B cell (primary cell): ENCODE results near the gene TRNP1. TPM values are rescaled to one million over a fixed set of nuclear protein-coding genes. Genes with fewer than 3 reads are reported as not detected.

Experiments used
- ATAC-seq: fragments of 200-7000 bp; cut with Tn5 transposase; one replicate; pipeline ENCODE4 v1.10.0; 2021; ENCODE audit warnings: low read depth, mild to moderate bottlenecking, moderate number of reproducible peaks, moderate library complexity
- CTCF ChIA-PET: fragments of 350-600 bp; sonication (Branson Sonifier 250); formaldehyde crosslinking; loops from one replicate; lab custom pipeline; 2021; ENCODE audit warnings: antibody characterized with exemption, inconsistent platforms; lab: Charles Lee
- POLR2A ChIA-PET: fragments of 350-600 bp; sonication (Branson Sonifier 250); formaldehyde crosslinking; loops from one replicate; lab custom pipeline; 2021; ENCODE audit warnings: antibody characterized with exemption; lab: Charles Lee
- DNase-seq: peaks from one replicate; pipeline ENCODE4 v3.0.0; 2013
- H2AFZ ChIP-seq: 2 replicates; pipeline ENCODE4 v1.6.1; 2012; ENCODE audit warnings: mild to moderate bottlenecking, low read depth, low read length; ENCODE audit not compliant: insufficient read depth, poor library complexity, severe bottlenecking
- H3K27ac ChIP-seq, 2 donors: 1 replicate in 1 of 2; 2 replicates in 1 of 2; pipeline ENCODE4 v1.5.1; 2012 to 2013; ENCODE audit warnings: low read length in 2 of 2, mild to moderate bottlenecking in 2 of 2, moderate library complexity in 1 of 2
- H3K27me3 ChIP-seq, 4 experiments: fragments of 200-600 bp in 1 of 4; sonication (generic) in 1 of 4; replicated peaks in 1 of 4; 1 replicate in 2 of 4; 2 replicates in 2 of 4; pipeline versions ENCODE4 v1.6.1 to v1.7.0; 2013 to 2016; ENCODE audit warnings: low read length in 3 of 4, mild to moderate bottlenecking in 2 of 4, mixed read lengths in 1 of 4, moderate library complexity in 1 of 4; ENCODE audit not compliant: insufficient read depth in 4 of 4, control insufficient read depth in 3 of 4; ENCODE audit errors: control extremely low read depth in 1 of 4
- H3K36me3 ChIP-seq, 2 experiments: replicated peaks in 1 of 2; 1 replicate in 1 of 2; 2 replicates in 1 of 2; pipeline versions ENCODE4 v1.6.1 to v1.7.1; 2013; ENCODE audit warnings: low read length in 1 of 2; ENCODE audit not compliant: insufficient read depth in 2 of 2, control insufficient read depth in 1 of 2; ENCODE audit errors: control extremely low read depth in 1 of 2, extremely low read depth in 1 of 2
- H3K4me1 ChIP-seq, 2 donors: fragments of 200-600 bp in 1 of 2; sonication (generic) in 1 of 2; 1 replicate in 1 of 2; 2 replicates in 1 of 2; pipeline versions ENCODE4 v1.5.1 to v1.6.1; 2013 to 2017; ENCODE audit warnings: low read length in 2 of 2; ENCODE audit not compliant: control insufficient read depth in 2 of 2, insufficient read depth in 2 of 2
- H3K4me2 ChIP-seq: replicated peaks from 2 replicates; pipeline ENCODE3; 2012; ENCODE audit warnings: mild to moderate bottlenecking, low read depth, low read length; ENCODE audit not compliant: poor library complexity, severe bottlenecking
- H3K4me3 ChIP-seq, 5 experiments: fragments of 200-600 bp in 1 of 5; sonication (generic) in 1 of 5; 1 replicate in 3 of 5; 2 replicates in 2 of 5; pipeline versions ENCODE4 v1.5.1 to v1.7.0; 2011 to 2016; ENCODE audit warnings: low read length in 4 of 5, mild to moderate bottlenecking in 4 of 5, low read depth in 2 of 5, control low read depth in 1 of 5, moderate library complexity in 1 of 5; ENCODE audit not compliant: insufficient read depth in 1 of 5; ENCODE audit errors: control extremely low read depth in 1 of 5, extremely low read depth in 1 of 5
- H3K79me2 ChIP-seq: fragments of 200-600 bp; sonication (generic); one replicate; pipeline ENCODE4 v1.6.0; 2016; ENCODE audit warnings: low read length; ENCODE audit not compliant: control insufficient read depth, insufficient read depth
- H3K9ac ChIP-seq: fragments of 200-600 bp; sonication (generic); 2 replicates; pipeline ENCODE4 v1.6.1; 2017; ENCODE audit warnings: mild to moderate bottlenecking, low read length, moderate library complexity
- H3K9me3 ChIP-seq, 3 donors: one replicate each; pipeline versions ENCODE4 v1.6.1 to v1.7.1; 2013; ENCODE audit warnings: low read length in 2 of 3; ENCODE audit not compliant: control insufficient read depth in 2 of 3, insufficient read depth in 1 of 3; ENCODE audit errors: control extremely low read depth in 1 of 3
- H4K20me1 ChIP-seq: 2 replicates; pipeline ENCODE4 v1.6.0; 2012; ENCODE audit warnings: mild to moderate bottlenecking, low read length; ENCODE audit not compliant: insufficient read depth, control insufficient read depth, poor library complexity, severe bottlenecking
- H3K27ac Mint-ChIP-seq: one replicate; pipeline ENCODE4 v1.8.0; 2021; ENCODE audit warnings: mixed read lengths
- H3K27me3 Mint-ChIP-seq: one replicate; pipeline ENCODE4 v1.8.0; 2021; ENCODE audit warnings: mixed read lengths
- H3K4me1 Mint-ChIP-seq: one replicate; pipeline ENCODE4 v1.8.0; 2021; ENCODE audit warnings: mixed read lengths
- H3K4me3 Mint-ChIP-seq: one replicate; pipeline ENCODE4 v1.8.0; 2021; ENCODE audit warnings: mixed read lengths
- H3K9me3 Mint-ChIP-seq: one replicate; pipeline ENCODE4 v1.8.0; 2022; ENCODE audit warnings: mixed read lengths; ENCODE audit not compliant: insufficient read depth
- CTCF ChIP-seq: fragments of 200-600 bp; IDR thresholded peaks from one replicate; pipeline ENCODE4 v1.8.0; 2022; ENCODE audit warnings: antibody characterized with exemption, mild to moderate bottlenecking
- EZH2 ChIP-seq: IDR thresholded peaks from 2 replicates; pipeline ENCODE4 v1.6.1; 2012; ENCODE audit warnings: borderline replicate concordance, low read depth, mild to moderate bottlenecking, moderate library complexity, low read length; ENCODE audit not compliant: insufficient read depth, poor library complexity, severe bottlenecking
- WGBS: methylation state at CpG from one replicate; pipeline ENCODE4 v1.1.5; 2013; ENCODE audit warnings: missing lambda C conversion rate; ENCODE audit not compliant: insufficient coverage; 5-methylcytosine and 5-hydroxymethylcytosine counted together
- intact Hi-C: fragments of 100-400 bp; cut with micrococcal nuclease; formaldehyde crosslinking; loops from one replicate; pipeline ENCODE4 v1.10.0; 2022
- polyA plus RNA-seq: library from polyadenylated mRNA; depleted of rRNA; stranded (reverse); fragments of >200 nt; gene quantifications from 2 replicates; pipeline ENCODE4 v1.2.3, GENCODE V29; 2012
- total RNA-seq, 2 donors: library from RNA; stranded (reverse); fragments of 120-200 nt in 1 of 2; gene quantifications; 1 replicate in 1 of 2; 2 replicates in 1 of 2; pipeline versions ENCODE4 v1.2.3 to v1.2.4, GENCODE V29; 2013 to 2022

TRNP1 gene
- total and polyA plus RNA-seq, 2 donors (not counting 1 experiment from before 2014, with no cell fraction given) = 0.54 to 2.3 TPM

- Mint-ChIP-seq H3K9me3 (no peaks in the 10 kb centered on the region), H3K4me1 (peaks cover 15% of the 10 kb centered on the region), H3K4me3 (peak overlapping the region; percentile 74), H3K27ac (peak overlapping the region; percentile 16), H3K27me3 (peaks cover 16% of the 10 kb centered on the region)
- peak overlapping the region; percentile 77 for H3K9ac ChIP-seq
- CTCF ChIA-PET = no interaction called here
- no peak overlapping the region for H3K27ac ChIP-seq
- POLR2A ChIA-PET = interaction anchor here (0.6 kb wide), 1 partner anchor 29 kb away, joined by 3 read pairs; no protein-coding TSS in a partner anchor
- no peak for TF ChIP-seq EZH2
- TF ChIP-seq CTCF = no peak
- ATAC-seq (no peak), DNase-seq (no peak)
- peaks cover 14 to 17% of the 10 kb centered on the region in 2 donors for H3K4me1 ChIP-seq
- no peaks in the 10 kb centered on the region for H4K20me1 ChIP-seq
- H3K9me3 ChIP-seq = peaks cover 0 to 4% (median 0%) of the 10 kb centered on the region in 3 donors
- H3K36me3 ChIP-seq = no peaks in the 10 kb centered on the region
- H2AFZ ChIP-seq = peak overlapping the region; percentile 80
- peak overlapping the region; percentile 100 for H3K4me2 ChIP-seq
- H3K27me3 ChIP-seq = peaks cover 0 to 27% (median 8%) of the 10 kb centered on the region in 4 experiments
- H3K4me3 ChIP-seq = peak overlapping the region in 4 of 5 experiments; percentile 44 to 80 (median 65)
- H3K79me2 ChIP-seq = no peaks in the 10 kb centered on the region
- intact Hi-C loops = no loop called here
- 10% methylated on average over 7 of the region's 13 CpGs for WGBS
These were observed 34.2 kb upstream of the TRNP1 start for GRCh38 chr1:26959270-26959669.
